Suppressor macrophage treated with lipopolysaccharide for 4 hours (primary cell): Measurements from ENCODE around the gene SLC25A1.

ENCODE experiments used
- DNase-seq: peaks from one replicate; pipeline ENCODE4 v3.0.0-alpha.2; 2020

SLC25A1 gene

GRCh38 chr22:19180234-19180633 is 1.7 kb upstream of the SLC25A1 start:
- no peak for DNase-seq

- peak; percentile 71 for DNase-seq
These were observed 1.0 kb upstream of the SLC25A1 start for GRCh38 chr22:19179497-19180048.

- peak; percentile 49 for DNase-seq
These were observed 375 bp downstream of the SLC25A1 start for GRCh38 chr22:19178065-19178656.

- no peak for DNase-seq
These were observed 1.1 kb downstream of the SLC25A1 start for GRCh38 chr22:19177164-19178064.

- DNase-seq, result no peak
These were observed 1.8 kb downstream of the SLC25A1 start for GRCh38 chr22:19176732-19177131.

GRCh38 chr22:19176175-19176643 is 2.3 kb downstream of the SLC25A1 start:
- no peak for DNase-seq

- DNase-seq, result no peak
These were observed 2.8 kb downstream of the SLC25A1 start for GRCh38 chr22:19175602-19176174.

GRCh38 chr22:19175026-19175601 is 3.4 kb downstream of the SLC25A1 start:
- no peak for DNase-seq

GRCh38 chr22:19174106-19175025 is 4.2 kb downstream of the SLC25A1 start:
- peak; percentile 15 for DNase-seq

GRCh38 chr22:19173047-19174035 is 5.2 kb downstream of the SLC25A1 start:
- no peak for DNase-seq

- no peak for DNase-seq
These were observed 6.1 kb downstream of the SLC25A1 start for GRCh38 chr22:19172213-19173046.

GRCh38 chr22:19169947-19170318 is 8.6 kb downstream of the SLC25A1 start:
- DNase-seq, result no peak

GRCh38 chr22:19169002-19169946 is 9.3 kb downstream of the SLC25A1 start:
- no peak for DNase-seq

- DNase-seq, result no peak
These were observed 10.2 kb downstream of the SLC25A1 start for GRCh38 chr22:19168088-19168890.

- no peak for DNase-seq
These were observed 11.2 kb downstream of the SLC25A1 start for GRCh38 chr22:19167106-19167869.

GRCh38 chr22:19166421-19166820 is 12.1 kb downstream of the SLC25A1 start:
- DNase-seq, result no peak

GRCh38 chr22:19164425-19164824 is 14.1 kb downstream of the SLC25A1 start:
- no peak for DNase-seq
